Liver (tissue), 9 donors: Measurements from ENCODE around the gene FGFBP2. TPM values are rescaled to one million over a fixed set of nuclear protein-coding genes. Genes with fewer than 3 reads are reported as not detected.

Experiments
- DNase-seq: peaks from one replicate; pipeline ENCODE4 v3.0.0-alpha.2; 2017; ENCODE audit warnings: low spot score
- H3K27ac ChIP-seq, 2 donors: one replicate each; pipeline ENCODE4 v1.7.0; 2013; ENCODE audit warnings: inconsistent platforms in 2 of 2, low read length in 2 of 2, control low read depth in 1 of 2, low read depth in 1 of 2, mild to moderate bottlenecking in 1 of 2
- H3K27me3 ChIP-seq, 4 donors: one replicate each; pipeline versions ENCODE4 v1.6.1 to v1.7.0; 2013; ENCODE audit warnings: low read length in 3 of 4, inconsistent platforms in 1 of 4, mild to moderate bottlenecking in 1 of 4, moderate library complexity in 1 of 4; ENCODE audit not compliant: control insufficient read depth in 4 of 4, insufficient read depth in 4 of 4
- H3K36me3 ChIP-seq, 4 donors: one replicate each; pipeline versions ENCODE4 v1.6.1 to v1.7.0; 2013; ENCODE audit warnings: low read length in 3 of 4, mild to moderate bottlenecking in 3 of 4, low read depth in 1 of 4, moderate library complexity in 1 of 4; ENCODE audit not compliant: control insufficient read depth in 4 of 4, insufficient read depth in 3 of 4
- H3K4me1 ChIP-seq, 4 donors: one replicate each; pipeline versions ENCODE4 v1.6.1 to v1.7.0; 2013; ENCODE audit warnings: low read length in 3 of 4, mild to moderate bottlenecking in 3 of 4, moderate library complexity in 1 of 4; ENCODE audit not compliant: control insufficient read depth in 4 of 4, insufficient read depth in 4 of 4
- H3K4me3 ChIP-seq, 3 donors: one replicate each; pipeline versions ENCODE4 v1.6.1 to v1.7.0; 2013; ENCODE audit warnings: low read length in 3 of 3, control low read depth in 1 of 3, low read depth in 1 of 3, mild to moderate bottlenecking in 1 of 3
- H3K9ac ChIP-seq, 2 donors: one replicate each; pipeline ENCODE4 v1.7.0; 2013; ENCODE audit warnings: low read length in 2 of 2, mild to moderate bottlenecking in 2 of 2, moderate library complexity in 2 of 2, control low read depth in 1 of 2, low read depth in 1 of 2
- H3K9me3 ChIP-seq, 4 donors: one replicate each; pipeline versions ENCODE4 v1.6.1 to v1.7.0; 2013; ENCODE audit warnings: low read length in 3 of 4; ENCODE audit not compliant: control insufficient read depth in 4 of 4
- EGR1 ChIP-seq, 2 donors: IDR thresholded peaks; 2 replicates each; pipeline ENCODE4 v1.6.1; 2016 to 2018; ENCODE audit warnings: antibody characterized with exemption in 2 of 2, low read depth in 2 of 2
- FOXA1 ChIP-seq: IDR thresholded peaks from 2 replicates; pipeline ENCODE4 v1.6.1; 2016; ENCODE audit warnings: antibody characterized with exemption
- FOXA2 ChIP-seq: IDR thresholded peaks from 2 replicates; pipeline ENCODE4 v1.6.1; 2016; ENCODE audit warnings: antibody characterized with exemption
- GABPA ChIP-seq, 2 donors: IDR thresholded peaks in 1 of 2; conservative IDR thresholded peaks in 1 of 2; 2 replicates each; pipeline ENCODE4 v1.6.1; 2016; ENCODE audit warnings: antibody characterized with exemption in 2 of 2, mild to moderate bottlenecking in 1 of 2, moderate library complexity in 1 of 2
- HNF4A ChIP-seq, 2 donors: conservative IDR thresholded peaks; 2 replicates each; pipeline ENCODE4 v1.6.1; 2016; ENCODE audit warnings: antibody characterized with exemption in 2 of 2, mild to moderate bottlenecking in 2 of 2
- HNF4G ChIP-seq: IDR thresholded peaks from 2 replicates; pipeline ENCODE4 v1.6.1; 2016; ENCODE audit warnings: antibody characterized with exemption
- JUND ChIP-seq, 2 donors: IDR thresholded peaks; 2 replicates each; pipeline ENCODE4 v1.6.1; 2016; ENCODE audit warnings: antibody characterized with exemption in 2 of 2
- NR2F2 ChIP-seq: IDR thresholded peaks from 2 replicates; pipeline ENCODE4 v1.6.1; 2016; ENCODE audit warnings: antibody characterized with exemption
- RAD21 ChIP-seq, 2 donors: IDR thresholded peaks; 2 replicates each; pipeline ENCODE4 v1.6.1; 2016; ENCODE audit warnings: antibody characterized with exemption in 2 of 2, mild to moderate bottlenecking in 2 of 2
- RXRA ChIP-seq, 2 donors: IDR thresholded peaks; 2 replicates each; pipeline ENCODE4 v1.6.1; 2017 to 2018; ENCODE audit warnings: antibody characterized with exemption in 2 of 2, mild to moderate bottlenecking in 1 of 2
- SP1 ChIP-seq: IDR thresholded peaks from 2 replicates; pipeline ENCODE4 v1.6.1; 2018; ENCODE audit warnings: antibody characterized with exemption, mild to moderate bottlenecking
- TAF1 ChIP-seq: conservative IDR thresholded peaks from 2 replicates; pipeline ENCODE4 v1.6.1; 2016; ENCODE audit warnings: antibody characterized with exemption, mild to moderate bottlenecking
- YY1 ChIP-seq: IDR thresholded peaks from 2 replicates; pipeline ENCODE4 v1.6.1; 2016; ENCODE audit warnings: antibody characterized with exemption, mild to moderate bottlenecking
- WGBS: extraction: QIAGEN DNeasy Blood & Tissue Kit; methylation state at CpG from one replicate; pipeline ENCODE4 v1.1.7; 2013; 5-methylcytosine and 5-hydroxymethylcytosine counted together
- polyA plus RNA-seq, 2 donors: library from polyadenylated mRNA; stranded (reverse) in 1 of 2; unstranded in 1 of 2; fragments of 200-250 nt in 1 of 2; fragments of >200 nt in 1 of 2; fragmentation: Nextera tagmentation in 1 of 2; extraction: Ambion mirVana in 1 of 2; gene quantifications; one replicate each; pipeline versions ENCODE4 v1.2.1 to v1.2.3, GENCODE V29; 2013 to 2015
- total RNA-seq, 2 donors: library from RNA; depleted of rRNA; stranded (reverse); fragments of >200 nt; gene quantifications; one replicate each; pipeline ENCODE4 v1.2.3, GENCODE V29; 2014
- TF ChIP-seq, protein P1 (sequence below): IDR thresholded peaks from 2 replicates; pipeline ENCODE4 v1.6.1; 2016; ENCODE audit warnings: antibody characterized with exemption, mild to moderate bottlenecking
- TF ChIP-seq, protein P2 (sequence below): IDR thresholded peaks from 2 replicates; pipeline ENCODE4 v1.6.1; 2016; ENCODE audit warnings: antibody characterized with exemption
- TF ChIP-seq, protein P3 (sequence below): IDR thresholded peaks from 2 replicates; pipeline ENCODE4 v1.6.1; 2016; ENCODE audit warnings: antibody characterized with exemption
- TF ChIP-seq, protein P4 (sequence below): IDR thresholded peaks from 2 replicates; pipeline ENCODE4 v1.6.1; 2016; ENCODE audit warnings: antibody characterized with exemption
- donor health status: healthy.
- donor health status: healthy.
- donor health status: healthy.
- donor health status: healthy.
- donor health status: healthy.

Gene FGFBP2
- total and polyA plus RNA-seq, 4 donors: 0.14 to 0.60 (median 0.25) TPM; not detected in 1

DNA sequence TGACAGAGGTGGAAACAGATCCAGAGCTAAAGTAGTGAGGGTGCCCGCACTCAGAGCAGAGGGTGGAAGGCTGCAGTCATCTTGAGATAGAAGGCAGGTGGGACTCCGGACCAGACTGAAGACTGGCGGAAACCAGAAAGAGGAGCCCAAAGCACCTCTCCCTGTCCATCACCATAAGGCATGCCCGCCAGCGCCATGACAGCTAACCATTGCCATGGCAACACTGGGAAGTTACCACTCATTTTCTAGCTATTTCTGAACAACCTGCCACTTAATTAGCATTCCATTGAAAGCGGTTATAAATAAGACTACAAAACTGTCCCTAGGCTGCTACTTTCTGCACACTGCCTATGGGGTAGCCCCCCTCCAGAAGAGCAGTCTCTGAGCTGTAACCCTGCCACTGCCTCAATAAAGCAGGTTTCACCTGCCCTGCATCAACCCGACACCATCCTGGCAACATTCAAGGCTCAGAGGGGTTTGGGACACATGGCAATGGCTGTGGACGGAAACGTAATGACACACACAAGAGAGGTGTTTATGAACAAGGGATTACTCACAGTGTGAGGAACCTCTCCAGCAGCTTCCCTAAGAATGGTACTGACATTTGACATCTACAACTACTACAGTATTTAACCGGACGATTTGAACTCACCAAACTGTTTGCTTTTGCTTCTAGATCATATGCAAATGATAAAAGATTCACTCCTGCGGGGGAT lies 27.8 kb upstream of the FGFBP2 start:
- Histone ChIP-seq H3K27ac (no peak overlapping the region), H3K4me1 (peaks cover 0 to 2% (median 0%) of the 10 kb centered on the region in 4 donors), H3K27me3 (no peaks in the 10 kb centered on the region), H3K36me3 (no peaks in the 10 kb centered on the region), H3K4me3 (no peak overlapping the region), H3K9ac (no peak overlapping the region), H3K9me3 (no peaks in the 10 kb centered on the region)
- TF ChIP-seq NR2F2 (no peak), RAD21 (IDR thresholded peaks at IDR 0.05) (no peak), GABPA (IDR thresholded peaks at IDR 0.05 in 1 of 2, conservative IDR thresholded peaks at IDR 0.05 in 1 of 2) (no peak), HNF4G (no peak), EGR1 (IDR thresholded peaks at IDR 0.05; ENCODE audit: low read depth in 2 of 2) (no peak), FOXA2 (no peak), TAF1 (no peak), RXRA (IDR thresholded peaks at IDR 0.05) (no peak), SP1 (no peak), FOXA1 (no peak), YY1 (no peak), JUND (IDR thresholded peaks at IDR 0.05) (no peak), HNF4A (conservative IDR thresholded peaks at IDR 0.05) (no peak)
- TF ChIP-seq, protein P1, sequence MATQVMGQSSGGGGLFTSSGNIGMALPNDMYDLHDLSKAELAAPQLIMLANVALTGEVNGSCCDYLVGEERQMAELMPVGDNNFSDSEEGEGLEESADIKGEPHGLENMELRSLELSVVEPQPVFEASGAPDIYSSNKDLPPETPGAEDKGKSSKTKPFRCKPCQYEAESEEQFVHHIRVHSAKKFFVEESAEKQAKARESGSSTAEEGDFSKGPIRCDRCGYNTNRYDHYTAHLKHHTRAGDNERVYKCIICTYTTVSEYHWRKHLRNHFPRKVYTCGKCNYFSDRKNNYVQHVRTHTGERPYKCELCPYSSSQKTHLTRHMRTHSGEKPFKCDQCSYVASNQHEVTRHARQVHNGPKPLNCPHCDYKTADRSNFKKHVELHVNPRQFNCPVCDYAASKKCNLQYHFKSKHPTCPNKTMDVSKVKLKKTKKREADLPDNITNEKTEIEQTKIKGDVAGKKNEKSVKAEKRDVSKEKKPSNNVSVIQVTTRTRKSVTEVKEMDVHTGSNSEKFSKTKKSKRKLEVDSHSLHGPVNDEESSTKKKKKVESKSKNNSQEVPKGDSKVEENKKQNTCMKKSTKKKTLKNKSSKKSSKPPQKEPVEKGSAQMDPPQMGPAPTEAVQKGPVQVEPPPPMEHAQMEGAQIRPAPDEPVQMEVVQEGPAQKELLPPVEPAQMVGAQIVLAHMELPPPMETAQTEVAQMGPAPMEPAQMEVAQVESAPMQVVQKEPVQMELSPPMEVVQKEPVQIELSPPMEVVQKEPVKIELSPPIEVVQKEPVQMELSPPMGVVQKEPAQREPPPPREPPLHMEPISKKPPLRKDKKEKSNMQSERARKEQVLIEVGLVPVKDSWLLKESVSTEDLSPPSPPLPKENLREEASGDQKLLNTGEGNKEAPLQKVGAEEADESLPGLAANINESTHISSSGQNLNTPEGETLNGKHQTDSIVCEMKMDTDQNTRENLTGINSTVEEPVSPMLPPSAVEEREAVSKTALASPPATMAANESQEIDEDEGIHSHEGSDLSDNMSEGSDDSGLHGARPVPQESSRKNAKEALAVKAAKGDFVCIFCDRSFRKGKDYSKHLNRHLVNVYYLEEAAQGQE: no peak
- TF ChIP-seq, protein P2, sequence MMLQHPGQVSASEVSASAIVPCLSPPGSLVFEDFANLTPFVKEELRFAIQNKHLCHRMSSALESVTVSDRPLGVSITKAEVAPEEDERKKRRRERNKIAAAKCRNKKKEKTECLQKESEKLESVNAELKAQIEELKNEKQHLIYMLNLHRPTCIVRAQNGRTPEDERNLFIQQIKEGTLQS: no peak
- TF ChIP-seq, protein P3, sequence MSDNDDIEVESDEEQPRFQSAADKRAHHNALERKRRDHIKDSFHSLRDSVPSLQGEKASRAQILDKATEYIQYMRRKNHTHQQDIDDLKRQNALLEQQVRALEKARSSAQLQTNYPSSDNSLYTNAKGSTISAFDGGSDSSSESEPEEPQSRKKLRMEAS: no peak
- TF ChIP-seq, protein P4, sequence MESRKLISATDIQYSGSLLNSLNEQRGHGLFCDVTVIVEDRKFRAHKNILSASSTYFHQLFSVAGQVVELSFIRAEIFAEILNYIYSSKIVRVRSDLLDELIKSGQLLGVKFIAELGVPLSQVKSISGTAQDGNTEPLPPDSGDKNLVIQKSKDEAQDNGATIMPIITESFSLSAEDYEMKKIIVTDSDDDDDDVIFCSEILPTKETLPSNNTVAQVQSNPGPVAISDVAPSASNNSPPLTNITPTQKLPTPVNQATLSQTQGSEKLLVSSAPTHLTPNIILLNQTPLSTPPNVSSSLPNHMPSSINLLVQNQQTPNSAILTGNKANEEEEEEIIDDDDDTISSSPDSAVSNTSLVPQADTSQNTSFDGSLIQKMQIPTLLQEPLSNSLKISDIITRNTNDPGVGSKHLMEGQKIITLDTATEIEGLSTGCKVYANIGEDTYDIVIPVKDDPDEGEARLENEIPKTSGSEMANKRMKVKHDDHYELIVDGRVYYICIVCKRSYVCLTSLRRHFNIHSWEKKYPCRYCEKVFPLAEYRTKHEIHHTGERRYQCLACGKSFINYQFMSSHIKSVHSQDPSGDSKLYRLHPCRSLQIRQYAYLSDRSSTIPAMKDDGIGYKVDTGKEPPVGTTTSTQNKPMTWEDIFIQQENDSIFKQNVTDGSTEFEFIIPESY: no peak
- DNase-seq: no peak
- 82% methylated on average over 12 of the region's 12 CpGs for WGBS

DNA sequence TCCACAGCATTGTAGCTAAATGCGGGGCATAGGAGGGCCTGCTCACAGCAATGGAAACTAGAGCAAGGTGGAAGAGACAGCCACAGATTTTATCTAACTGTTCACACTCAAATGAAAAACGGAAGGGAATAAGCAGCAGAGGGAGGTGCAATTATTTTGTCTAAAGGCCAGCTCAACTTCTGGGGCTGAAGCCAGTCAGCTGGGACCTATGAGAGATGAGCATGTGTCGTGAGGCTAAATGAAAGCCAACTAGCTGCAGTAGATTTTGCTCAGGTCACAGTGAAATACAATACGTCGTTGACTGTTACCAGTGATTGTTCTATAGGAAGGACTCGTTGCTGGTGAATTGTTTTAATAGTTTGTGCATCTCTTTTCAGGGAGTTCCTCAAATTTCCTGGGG lies 26.4 kb upstream of the FGFBP2 start:
- no peak overlapping the region for H3K27ac ChIP-seq
- 82% methylated on average over 6 of the region's 6 CpGs for WGBS
- no peak overlapping the region for H3K9ac ChIP-seq
- peaks cover 0 to 2% (median 0%) of the 10 kb centered on the region in 4 donors for H3K4me1 ChIP-seq
- no peak overlapping the region for H3K4me3 ChIP-seq
- H3K9me3 ChIP-seq: no peaks in the 10 kb centered on the region
- H3K36me3 ChIP-seq: no peaks in the 10 kb centered on the region
- no peaks in the 10 kb centered on the region for H3K27me3 ChIP-seq
- TF ChIP-seq FOXA1 (no peak), FOXA2 (no peak), HNF4G (no peak)
- TF ChIP-seq, protein P1: no peak
- TF ChIP-seq, protein P4: no peak
- DNase-seq: no peak
